ENCODE data around the gene SCART1.
"Not testable (repeated sequence)": the region's sequence is repeated elsewhere in the genome, so short reads cannot be mapped to it uniquely, and the experiment has no call there.

Gene SCART1

DNA sequence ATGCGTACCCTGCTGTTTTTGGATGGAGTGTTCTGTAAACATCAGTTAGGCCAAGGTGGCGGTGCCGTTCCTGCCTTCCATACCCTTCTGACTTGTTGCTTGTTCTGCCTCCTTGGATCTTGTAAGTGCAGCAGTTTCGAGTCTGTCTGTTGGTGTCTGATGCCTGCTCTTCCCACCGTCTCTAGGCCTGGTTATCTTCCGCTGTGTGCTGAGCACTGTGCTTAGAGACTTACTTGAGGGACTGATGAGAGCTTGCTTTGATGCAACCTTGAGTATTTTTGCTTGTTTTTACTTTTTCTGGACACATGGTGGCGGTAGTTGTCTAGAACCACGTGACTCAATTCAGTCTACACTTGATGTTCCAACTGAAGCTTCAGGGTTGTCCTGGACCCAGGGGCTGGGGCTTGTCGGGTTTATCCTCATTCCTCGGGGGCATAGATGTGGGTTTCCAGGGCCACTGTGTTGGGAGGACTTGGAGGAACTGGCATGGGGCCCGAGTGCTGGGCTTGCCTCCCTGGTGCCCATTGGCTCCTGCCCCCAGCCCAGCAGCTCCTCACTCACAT is 15.0 kb upstream of the SCART1 start:
- DNase-seq, result peak in 1 of 2 experiments; percentile 9

DNA sequence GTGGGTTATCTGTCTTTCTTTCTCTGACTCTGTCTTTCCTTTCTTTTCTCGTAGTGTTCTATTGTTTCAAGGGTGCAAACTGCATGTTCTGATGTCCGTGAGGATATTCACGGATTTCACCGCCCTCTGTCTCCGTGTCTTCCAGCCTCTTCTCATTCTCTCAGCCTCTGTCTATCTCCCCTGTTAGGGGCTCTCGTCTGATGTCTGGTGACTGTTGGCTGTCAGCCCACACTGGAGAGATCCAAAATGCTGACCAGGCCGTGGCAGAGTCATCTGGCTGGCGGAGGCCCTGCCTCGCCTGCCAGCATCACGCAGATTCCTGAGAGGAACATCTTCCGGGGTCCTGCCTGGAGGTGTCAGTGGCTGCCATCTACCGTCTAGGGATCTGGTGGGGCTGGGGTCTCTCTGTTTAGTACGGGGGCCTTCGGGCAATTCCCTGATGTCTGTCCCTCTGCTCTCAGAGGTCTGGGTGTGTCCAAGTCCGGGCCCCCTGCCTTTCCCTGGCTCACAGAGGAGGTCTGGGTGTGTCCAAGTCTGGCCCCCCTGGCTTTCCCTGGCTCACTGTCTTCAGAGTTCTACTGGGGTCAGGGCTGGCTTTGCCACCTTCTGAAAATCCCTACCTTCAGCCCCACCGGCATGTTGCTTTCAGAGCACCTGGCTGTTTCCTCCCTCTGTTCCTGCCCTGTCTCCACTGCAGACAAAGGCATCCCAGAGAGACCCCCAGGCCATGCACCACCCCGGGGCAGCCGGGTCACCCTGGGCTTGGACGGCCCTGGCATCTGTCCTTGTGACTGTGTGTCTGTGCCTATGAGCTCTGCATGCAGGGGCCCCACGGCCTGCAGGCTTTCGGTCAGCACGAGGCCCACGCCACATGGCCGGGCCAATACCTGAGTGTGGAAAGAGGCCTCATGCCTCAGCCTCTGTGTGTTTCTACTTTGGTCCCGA is 14.0 kb upstream of the SCART1 start:
- DNase-seq, result no peak

DNA sequence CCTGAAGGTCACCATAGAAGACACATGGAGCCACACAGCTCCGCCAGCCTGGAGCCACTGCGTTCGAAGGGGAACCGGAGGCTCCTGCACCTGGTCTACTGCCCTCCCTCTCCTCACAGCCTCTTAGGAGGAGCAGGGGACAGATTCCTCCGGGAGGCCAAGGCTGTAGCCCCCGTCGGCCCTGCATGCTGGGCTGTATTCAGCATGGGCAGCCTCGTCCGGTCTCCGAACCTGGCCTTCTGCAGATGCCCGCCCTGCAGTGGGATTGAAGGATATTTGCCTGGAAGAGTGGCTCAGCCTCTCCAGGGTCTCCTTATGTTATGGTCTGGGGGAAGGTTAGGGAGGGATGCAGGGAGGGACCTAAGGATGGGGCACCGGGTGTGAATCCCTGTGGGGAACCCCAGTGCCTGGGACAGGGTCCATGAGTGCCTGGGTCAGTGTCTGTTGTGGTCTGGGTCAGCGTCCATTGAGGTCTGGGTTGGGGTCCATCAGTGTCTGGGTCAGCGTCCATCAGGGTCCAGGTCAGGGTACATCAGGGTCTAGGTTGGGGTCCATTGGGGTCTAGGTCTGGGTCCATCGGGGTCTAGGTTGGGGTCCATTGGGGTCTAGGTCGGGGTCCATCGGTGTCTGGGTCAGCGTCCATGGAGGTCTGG is 13.0 kb upstream of the SCART1 start:
- no peak for DNase-seq

DNA sequence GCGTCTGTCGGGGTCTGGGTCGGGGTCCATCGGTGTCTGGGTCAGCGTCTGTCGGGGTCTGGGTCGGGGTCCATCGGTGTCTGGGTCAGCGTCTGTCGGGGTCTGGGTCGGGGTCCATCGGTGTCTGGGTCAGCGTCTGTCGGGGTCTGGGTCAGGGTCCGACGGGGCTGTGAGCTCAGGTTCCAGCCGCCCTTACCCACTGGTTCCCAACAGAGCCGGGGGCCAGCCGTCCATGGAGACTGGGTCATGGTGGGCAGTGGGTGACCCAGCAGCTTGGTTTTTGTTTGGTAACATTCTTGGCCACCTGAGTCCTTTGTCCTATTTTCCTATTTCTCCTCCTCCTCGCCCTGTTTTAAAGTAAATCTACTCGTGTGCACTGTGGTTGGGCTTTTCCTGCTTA is 12.4 kb upstream of the SCART1 start:
- not testable (repeated sequence) for DNase-seq

DNA sequence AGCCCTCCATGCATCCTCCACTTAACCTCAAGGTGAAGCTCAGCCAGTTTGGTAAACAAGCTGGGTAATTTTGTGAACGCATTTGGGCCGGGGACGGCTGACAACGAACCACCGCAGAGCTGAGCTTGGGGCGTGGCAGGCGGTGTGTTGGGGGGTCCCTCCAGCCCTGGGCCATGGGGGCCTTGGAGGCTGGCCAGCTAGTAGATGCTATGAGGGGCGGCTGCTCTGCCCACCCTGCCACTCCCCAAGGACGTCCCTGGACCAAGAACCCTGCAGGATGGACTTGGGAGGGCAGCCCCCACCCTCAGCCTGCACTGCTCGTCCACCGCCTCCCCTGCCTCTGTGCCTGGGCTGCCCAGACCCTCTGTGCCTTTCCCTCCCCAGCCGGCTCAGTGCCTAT is 12.0 kb upstream of the SCART1 start:
- DNase-seq, result no peak

DNA sequence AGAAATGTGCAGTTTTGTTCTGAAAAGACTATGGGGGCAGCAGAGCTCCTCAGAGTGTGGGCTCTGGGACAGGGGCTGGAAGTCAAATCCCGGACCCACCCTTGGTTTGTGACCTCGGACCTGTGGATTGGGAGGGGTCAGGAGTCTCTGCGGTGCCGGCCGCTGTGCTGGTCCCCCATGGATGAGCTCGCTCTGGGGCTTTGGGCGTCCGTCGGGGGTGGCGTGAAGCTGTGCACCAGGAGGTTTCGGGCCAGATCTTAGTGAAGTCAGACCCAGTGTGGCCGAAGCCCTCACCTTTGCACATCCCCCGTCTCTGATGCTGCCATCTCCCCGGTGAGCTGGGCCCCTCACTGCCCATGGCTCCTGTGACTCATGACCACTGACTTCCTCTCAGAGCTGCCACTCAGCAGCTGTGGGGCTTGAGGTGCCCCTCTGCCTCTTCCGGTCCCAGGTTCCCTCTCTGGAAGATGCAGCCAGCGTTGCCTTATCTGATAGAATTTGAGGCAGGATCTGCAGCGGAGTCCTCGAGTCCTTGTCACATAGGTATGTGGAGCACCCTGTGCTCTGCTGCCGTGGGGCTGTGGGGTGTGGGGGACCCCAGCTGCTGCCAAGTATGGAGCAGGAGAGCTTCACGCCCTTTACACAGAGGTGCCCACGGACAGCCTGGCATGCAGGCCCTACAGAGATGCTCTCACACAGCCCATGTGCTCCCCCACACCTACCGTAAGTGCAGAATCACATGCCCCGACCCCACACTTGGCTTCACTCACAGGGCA is 11.4 kb upstream of the SCART1 start:
- no peak for DNase-seq

DNA sequence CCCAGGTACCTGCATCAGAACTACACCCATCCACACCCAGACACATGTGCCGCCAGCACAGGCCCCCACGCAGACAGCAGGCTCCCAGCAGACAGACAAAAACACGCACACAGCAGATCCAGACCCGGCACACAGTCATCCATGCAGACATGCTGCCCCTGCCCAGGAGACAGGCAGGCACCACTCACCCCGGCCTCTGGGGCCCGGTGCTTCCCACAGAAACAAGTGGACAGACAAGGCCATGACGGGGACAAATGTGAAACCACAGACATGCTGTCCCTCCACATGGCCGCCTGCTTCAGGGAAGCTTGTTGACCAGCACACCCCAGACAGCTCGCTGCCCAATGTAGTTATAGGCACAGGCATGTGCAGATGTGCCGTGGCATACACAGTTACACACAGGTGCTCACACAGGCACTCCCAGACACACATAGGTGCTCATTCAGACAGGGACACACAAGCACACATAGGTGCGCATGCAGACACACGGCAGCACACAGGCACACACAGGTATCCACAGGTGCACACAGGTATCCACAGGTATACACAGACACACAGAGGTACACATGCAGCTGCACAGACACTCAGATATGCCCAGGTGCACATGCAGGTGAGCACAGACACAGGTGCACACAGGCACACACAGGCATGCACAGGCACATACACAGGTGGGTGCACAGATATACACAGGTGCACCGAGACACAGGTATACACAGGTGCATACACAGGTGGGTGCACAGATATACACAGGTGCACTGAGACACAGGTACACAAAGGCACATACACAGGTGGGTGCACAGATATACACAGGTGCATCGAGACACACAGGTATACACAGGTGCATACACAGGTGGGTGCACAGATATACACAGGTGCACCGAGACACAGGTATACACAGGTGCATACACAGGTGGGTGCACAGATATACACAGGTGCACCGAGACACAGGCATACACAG is 10.5 kb upstream of the SCART1 start:
- no peak for DNase-seq

DNA sequence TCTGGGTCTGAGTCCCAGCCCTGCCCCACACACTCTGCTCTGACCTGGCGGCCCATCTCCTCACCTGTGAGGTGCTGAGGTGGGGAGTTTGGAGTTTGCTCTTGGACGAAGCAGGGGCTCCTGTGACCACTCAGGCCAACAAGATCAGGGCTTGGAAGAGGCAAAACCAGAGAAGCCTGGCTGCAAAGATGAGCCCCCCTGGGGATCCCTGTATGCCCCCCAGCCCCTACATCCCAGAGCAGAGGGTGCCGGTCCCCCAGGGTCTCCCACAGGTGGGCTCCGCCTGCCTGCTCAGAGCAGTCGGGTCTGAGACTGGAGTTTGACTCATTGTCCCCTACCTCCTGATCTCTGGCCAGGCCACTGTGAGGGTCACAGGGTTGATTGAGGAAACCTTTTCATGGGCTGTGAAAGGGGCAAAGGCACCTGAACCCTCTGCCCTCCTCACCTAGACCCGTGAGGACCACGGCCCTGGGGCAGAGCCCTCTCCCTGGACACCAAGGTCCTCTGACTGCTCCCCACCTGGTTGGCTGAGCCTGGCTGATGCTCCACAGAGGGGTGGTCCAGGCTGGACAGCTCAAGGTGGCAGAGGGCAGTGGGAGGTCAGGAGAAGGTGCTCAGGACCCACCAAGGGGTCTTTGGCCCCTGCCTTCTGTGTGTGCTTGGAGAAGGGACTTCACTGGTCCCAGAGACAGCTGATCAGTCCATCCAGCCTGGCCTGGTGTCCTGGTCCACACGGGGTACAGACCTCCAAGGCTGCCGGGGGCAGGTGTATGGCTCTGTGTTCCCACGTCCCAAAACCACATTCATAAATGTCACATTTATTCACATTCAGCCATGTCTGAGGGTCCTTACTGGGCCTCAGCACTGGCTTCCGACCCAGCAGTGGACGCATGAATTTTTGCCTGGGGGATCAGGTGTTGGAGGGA is 9.1 kb upstream of the SCART1 start:
- no peak for DNase-seq

DNA sequence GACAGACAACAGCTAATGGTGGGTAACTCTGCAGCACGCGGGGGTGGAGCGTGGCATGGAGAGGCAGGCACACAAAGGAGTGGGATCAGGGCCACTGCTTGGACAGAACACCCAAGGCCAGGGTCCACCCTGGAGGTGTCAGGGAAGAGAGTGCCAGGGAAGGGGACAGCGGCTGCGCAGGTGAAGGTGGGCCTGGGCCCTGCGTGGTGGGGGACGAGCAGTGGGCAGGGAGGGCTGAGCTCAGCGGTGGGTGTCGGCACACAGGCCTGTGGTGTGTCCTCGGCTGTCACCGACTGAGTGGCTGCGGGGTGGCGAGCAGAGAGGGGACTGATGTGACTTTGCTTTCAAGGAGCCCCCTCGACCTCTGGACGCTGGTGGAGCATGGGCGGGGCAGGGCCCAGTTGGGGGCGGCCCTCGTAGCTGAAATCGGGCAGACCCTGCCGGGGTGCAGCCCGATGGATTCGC is 8.4 kb upstream of the SCART1 start:
- DNase-seq, result no peak

DNA sequence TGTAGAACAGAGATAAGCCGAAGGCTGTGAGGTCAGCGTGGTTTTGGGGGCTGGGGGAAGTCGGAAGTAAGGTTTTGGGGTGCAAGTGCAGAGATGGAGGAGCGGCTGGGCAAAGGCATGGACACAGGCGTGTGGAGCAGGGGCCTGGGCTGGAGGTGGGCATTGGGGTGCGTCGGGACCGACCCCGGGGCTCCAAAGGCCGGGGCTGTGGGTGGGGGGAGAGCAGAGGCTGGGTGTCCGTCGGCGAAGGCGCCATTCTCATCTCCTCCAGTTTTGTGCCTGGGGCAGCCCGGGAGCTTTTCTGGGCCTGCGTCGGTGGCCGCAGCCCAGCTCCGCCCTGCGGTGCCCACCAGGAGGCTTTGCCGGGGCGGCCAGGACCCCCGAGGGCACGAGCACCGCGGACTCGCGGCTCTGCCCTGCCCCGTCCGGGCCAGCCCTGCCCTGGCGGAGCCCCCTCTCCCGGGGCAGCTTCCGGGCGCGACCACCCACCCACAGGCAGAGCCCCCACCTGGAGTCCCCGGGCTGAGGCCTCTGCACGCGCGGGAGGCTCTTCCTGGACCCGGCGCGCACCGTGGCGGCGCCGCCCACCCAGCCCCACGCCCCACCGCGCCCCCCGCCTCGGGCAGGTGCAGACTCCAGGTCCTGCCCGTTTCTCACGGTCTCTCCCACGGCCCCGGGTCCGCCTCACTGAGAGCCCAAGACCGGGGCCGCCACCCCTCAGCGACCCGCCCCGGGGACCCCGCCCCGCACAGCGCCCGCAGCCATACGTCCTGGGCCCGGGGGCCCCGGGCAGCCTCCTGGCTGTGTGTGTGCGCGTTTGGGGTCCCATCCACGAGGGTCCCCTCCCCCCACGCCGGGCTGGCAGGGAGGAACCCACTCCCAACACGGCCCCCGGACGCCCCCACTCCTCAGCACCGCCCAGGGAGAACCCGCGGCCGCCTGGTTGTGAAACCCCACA is 7.7 kb upstream of the SCART1 start:
- DNase-seq, result no peak

DNA sequence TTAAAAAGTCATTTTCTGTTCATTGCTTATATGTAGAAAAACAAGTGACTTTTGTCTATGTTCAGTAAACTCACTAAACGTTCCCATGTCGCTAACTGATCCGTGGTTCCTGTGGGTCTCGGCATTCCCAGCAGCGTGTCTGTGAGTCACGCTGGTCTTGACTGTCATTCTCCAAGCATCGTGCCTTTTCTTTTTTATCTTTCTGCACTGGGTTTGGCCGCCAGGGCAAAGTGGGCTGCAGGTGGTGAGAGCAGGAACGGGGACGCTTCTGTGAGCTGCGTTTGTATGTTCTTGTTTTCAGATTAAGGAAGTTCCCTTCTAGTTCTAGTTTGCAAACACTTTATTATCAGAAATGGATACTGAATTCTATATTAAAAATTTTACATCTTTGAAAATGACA is 6.8 kb upstream of the SCART1 start:
- no peak for DNase-seq

DNA sequence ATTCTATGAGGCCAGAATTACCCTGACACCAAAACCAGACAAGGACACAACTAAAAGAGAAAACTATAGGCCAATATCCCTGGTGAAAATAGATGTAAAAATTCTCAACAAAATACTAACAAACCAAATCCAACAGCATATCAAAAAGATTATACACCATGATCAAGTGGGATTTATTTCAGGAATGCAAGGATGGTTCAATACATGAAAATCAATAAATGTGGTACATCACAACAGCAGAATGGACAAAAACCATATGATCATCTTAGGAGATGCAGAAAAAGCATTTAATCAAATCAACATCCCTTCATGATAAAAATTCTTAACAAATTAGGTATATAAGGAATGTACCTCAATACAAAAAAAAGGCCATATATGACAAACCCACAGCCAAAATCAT is 5.6 kb upstream of the SCART1 start:
- DNase-seq, result no peak

DNA sequence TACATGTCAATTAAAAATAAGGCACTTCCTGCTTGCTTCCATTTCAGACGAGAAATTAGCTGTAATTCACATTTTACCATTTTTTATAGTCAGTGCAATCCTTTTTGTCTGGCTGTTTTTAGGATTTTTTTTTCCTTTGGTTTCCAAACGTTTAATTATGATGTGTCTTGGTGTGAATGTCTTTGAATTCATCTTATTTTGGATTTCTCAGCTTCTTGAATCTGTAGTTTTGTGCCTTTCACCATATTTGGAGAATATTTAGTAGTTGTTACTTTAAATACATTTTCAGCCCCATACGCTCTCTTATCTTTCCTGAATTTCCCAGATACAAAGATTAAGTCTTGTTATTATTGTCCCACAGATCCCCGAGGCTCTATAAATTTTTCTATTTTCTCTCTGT is 2.4 kb upstream of the SCART1 start:
- DNase-seq, result no peak

DNA sequence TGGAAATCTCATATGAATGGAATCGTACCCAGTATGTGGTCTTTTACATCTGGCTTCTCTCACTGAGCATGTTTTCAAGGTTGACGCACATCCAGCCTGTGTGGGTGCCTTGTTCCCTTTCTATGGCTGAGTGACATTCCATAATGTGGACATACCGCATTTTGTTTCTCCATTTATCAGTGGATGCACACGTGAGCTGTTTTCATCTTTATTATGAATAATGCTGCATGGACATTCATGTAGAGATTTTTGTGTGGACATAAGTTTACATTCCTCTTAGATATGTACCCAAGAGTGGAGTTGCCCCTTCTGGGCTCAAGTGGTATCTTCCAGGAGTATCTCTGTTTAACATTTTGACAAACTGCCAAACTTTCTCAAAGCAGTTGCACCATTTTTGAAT is 1.3 kb upstream of the SCART1 start:
- DNase-seq, result no peak

DNA sequence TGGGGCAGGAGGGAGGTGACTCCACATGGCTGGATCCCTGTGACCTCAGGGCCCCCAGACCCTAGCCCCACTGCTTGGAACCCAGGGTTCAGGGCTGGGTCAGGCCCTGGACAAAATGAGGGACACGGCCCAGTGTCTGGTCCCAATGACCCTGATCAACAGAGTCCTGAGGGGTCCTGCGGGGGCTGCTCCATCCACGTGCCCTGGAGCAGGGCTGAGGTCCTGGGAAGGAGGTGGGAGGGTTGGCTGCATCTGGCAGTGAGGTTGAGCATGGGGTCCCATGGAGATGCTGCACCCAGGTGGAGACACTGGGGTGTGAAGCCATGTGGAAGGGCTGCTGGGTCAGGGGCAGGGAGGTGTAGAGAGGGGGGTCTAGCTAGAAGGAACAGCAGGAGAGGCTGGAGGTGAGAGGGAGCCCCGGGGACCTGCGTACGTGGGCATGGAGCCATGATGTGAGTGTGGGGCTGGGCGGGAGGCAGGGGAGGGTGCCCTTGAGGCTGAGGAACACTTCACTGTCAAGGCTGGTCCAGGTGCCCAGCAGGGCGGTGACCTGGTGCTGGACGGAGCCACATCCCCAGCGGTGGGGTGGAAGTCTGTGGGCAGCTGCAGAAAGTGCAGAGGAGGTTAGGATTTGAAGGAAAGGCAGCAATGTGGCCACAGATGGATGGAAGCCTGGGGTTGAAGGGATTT is 604 bp downstream of the SCART1 start:
- no peak for DNase-seq

DNA sequence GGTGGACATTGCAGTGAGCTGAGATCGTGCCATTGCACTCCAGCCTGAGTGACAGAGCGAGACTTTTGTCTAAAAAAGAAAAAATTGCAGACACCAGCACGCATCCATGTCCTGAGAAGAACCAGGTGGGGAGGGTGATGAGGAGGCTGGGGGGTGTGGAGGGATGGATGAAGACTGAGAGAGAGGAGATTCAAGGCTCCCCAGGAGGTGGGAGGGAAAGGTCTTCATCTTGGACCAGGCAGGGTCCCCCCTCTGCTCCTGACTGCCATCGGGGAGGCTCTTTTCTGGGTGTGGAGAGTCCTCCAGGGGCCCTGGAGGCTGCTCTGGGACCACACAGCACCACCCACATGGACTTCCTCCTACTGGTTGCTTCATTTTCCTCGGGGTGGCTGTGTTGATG is 1.5 kb downstream of the SCART1 start:
- no peak for DNase-seq

DNA sequence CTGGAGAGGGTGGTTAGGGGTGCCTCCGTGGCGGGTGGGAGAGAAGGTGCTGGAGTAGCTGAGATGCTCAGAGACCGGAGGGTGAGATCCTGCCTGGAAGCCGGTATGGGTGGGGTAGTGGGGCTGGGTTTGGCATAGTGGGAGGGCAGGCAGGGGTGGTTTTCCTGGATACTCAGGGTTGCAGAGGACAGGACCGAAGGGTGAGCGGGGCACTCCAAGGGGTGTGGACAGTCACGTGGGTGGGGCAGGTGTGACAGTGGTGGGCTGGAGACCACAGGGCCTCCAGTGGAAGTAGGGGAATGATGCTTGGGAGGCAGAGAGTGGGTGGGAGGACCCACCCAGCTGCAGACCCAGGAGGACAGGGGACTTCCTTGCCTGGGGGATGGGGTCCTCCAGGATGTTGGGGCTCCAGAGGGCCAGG is 1.9 kb downstream of the SCART1 start:
- no peak for DNase-seq

DNA sequence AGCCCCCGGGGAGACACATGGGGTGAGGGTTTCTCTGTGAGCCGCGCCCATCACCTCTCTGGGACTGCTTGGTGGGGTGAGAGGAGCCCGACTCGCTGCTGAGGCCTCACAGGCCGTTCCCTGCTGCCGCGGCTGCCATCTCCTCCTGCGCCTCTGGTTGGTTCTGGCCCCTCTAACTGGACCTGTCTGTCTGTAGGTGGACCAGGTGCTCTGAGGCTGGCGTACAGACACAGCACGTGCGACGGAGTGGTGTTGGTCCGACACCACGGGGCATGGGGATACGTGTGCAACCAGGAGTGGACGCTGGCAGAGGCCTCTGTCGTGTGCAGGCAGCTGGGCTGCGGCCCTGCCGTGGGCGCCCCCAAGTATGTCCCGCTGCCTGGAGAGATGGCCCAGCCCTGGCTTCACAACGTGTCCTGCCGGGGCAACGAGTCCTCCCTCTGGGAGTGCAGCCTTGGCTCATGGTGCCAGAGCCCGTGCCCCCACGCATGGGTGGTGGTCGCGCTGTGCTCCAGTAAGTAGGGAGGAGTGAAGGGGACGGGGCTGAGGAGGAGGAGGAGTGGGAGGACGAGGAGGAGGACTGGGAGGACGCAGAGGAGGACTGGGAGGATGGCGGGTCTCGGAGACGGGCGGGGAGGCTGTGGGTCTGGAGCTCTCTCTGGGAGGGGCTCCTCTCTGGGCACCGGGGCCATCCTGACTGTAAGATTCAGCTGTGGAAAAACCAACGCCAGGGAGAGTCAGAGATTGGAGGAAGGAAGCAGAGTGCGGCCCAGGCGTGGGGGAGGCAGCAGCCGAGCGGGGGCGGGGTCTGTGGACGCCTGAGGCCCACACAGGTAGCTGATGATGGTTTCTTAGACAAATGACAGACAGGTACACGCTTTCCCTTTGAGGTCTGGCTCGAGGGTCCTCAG is 2.6 kb downstream of the SCART1 start:
- no peak for DNase-seq

All from NCI-H446 (cell line).